ENCODE data around the gene AP3S2.
"Not testable (repeated sequence)": the region's sequence is repeated elsewhere in the genome, so short reads cannot be mapped to it uniquely, and the experiment has no call there.

The AP3S2 gene

DNA sequence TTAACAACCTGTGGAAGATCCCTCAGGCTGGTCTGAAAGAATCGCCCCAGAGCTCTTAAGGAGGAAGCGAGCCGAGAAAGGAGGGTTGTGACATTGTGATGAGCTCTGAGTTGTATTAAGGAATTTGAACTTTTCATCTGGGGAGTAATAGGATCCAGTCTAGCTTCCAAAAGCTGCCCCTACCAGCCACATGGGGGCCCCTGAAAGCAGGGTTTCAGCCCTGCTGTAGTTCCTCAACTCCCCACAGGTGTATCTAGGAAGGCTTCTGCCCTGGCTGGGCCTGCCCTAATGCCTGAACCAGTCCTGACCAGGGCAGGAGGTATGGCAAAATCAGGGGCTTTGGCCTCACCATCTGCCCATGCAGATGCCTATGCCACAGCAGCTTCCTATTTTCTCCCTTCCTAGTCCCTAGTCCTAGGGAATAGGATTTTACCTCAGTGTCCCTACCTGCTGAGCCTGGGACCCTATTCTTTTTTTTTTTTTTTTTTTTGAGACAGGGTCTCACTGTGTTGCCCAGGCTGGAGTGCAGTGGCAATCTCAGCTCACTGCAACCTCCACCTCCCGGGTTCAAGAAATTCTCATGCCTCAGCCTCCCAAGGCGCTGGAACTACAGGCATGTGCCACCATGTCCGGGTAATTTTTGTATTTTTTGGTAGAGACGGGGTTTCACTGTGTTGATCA lies 5.0 kb upstream of the AP3S2 start:
- TF ChIP-seq, protein P1, sequence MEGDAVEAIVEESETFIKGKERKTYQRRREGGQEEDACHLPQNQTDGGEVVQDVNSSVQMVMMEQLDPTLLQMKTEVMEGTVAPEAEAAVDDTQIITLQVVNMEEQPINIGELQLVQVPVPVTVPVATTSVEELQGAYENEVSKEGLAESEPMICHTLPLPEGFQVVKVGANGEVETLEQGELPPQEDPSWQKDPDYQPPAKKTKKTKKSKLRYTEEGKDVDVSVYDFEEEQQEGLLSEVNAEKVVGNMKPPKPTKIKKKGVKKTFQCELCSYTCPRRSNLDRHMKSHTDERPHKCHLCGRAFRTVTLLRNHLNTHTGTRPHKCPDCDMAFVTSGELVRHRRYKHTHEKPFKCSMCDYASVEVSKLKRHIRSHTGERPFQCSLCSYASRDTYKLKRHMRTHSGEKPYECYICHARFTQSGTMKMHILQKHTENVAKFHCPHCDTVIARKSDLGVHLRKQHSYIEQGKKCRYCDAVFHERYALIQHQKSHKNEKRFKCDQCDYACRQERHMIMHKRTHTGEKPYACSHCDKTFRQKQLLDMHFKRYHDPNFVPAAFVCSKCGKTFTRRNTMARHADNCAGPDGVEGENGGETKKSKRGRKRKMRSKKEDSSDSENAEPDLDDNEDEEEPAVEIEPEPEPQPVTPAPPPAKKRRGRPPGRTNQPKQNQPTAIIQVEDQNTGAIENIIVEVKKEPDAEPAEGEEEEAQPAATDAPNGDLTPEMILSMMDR (IDR thresholded peaks at IDR 0.05; ENCODE audit: extremely low read depth, insufficient read depth, missing control alignments), result peak; percentile 67
- in situ Hi-C loops (cut with MboI; ENCODE audit: low pct_unique_long_range_greater_than_20kb, low sequenced_read_pairs, unreplicated experiment), result loop anchor here (5.0 kb wide), 1 partner anchor 174 kb away; no protein-coding TSS in a partner anchor
- peak; percentile 72 for DNase-seq (ENCODE audit: low spot score)

DNA sequence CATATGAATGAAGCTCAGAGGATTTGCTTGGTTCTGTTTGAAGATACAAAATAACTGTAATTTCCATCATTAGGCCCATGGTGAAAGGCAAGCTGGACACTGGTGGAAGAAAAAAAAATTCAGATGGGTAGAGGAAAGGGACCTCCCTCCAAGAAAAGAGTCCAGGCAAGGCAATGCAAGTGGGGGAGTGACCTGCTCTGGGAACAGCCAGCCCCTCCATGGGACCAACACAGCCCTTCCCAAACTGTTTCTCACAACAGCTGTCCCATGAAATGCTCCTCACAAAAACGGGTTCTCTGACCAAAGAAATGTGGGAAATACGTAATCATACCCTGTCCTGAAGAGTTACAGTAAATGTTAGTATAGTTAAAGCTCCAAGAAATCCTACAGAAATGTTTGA lies 4.4 kb upstream of the AP3S2 start:
- TF ChIP-seq, protein P1 (IDR thresholded peaks at IDR 0.05; ENCODE audit: extremely low read depth, insufficient read depth, missing control alignments), result peak; percentile 12
- in situ Hi-C loops (cut with MboI; ENCODE audit: low pct_unique_long_range_greater_than_20kb, low sequenced_read_pairs, unreplicated experiment), result loop anchor here (5.0 kb wide), 1 partner anchor 174 kb away; no protein-coding TSS in a partner anchor
- no peak for DNase-seq (ENCODE audit: low spot score)

DNA sequence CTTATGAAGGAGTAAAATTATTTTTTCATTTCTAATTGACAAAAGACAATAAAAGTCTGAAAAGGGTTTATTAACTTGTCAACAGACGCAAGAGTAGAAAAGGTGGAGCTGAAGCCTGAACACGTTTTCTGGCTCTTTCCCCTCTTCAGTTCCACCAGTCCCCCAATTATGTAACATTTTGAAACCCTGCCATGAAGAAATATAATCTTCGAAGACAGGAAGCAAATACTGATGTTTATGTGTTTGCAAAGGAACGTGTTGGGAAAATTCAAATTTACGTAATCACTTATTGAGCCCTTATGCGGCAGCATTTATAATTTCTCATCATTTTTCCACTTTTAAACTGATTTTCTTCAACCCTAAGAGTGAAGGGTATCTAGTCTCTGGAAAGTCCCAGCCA lies 767 bp downstream of the AP3S2 start:
- in situ Hi-C loops (cut with MboI; ENCODE audit: low pct_unique_long_range_greater_than_20kb, low sequenced_read_pairs, unreplicated experiment), result no loop called here
- DNase-seq (ENCODE audit: low spot score), result no peak

DNA sequence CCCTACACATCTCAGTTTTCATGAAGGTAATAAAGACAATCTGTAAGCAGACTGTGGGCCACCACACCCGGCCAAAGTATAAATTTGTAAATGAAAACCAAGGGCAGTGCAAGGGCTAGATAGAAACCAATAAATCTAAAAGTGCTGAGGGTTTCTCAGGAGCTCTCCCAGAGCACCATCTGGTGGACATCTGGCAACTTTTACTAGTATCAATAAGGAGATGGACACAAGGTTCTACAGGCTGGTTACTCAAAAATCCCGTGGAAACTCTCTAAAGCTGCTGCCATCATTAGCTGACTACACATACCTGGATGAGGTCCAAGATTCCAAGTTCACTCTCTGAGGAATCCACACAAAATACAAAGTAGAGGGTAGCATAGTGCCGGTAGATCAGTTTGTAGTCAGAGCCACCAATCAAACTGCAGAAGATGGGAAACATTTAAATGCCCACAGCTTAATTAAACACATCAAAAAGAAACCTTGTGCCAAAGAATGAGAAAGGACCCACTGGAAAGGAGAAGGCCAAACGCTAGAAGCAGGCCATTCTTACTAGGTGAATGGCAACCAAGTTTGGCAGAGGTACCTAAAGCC lies 5.5 kb downstream of the AP3S2 start:
- TF ChIP-seq, protein P1 (IDR thresholded peaks at IDR 0.05; ENCODE audit: extremely low read depth, insufficient read depth, missing control alignments), result peak; percentile 25
- in situ Hi-C loops (cut with MboI; ENCODE audit: low pct_unique_long_range_greater_than_20kb, low sequenced_read_pairs, unreplicated experiment), result no loop called here
- no peak for DNase-seq (ENCODE audit: low spot score)

More for the DNA sequence above, 767 bp downstream of the AP3S2 start:
- TF ChIP-seq, protein P1 (IDR thresholded peaks at IDR 0.05; ENCODE audit: extremely low read depth, insufficient read depth, missing control alignments), result no peak

DNA sequence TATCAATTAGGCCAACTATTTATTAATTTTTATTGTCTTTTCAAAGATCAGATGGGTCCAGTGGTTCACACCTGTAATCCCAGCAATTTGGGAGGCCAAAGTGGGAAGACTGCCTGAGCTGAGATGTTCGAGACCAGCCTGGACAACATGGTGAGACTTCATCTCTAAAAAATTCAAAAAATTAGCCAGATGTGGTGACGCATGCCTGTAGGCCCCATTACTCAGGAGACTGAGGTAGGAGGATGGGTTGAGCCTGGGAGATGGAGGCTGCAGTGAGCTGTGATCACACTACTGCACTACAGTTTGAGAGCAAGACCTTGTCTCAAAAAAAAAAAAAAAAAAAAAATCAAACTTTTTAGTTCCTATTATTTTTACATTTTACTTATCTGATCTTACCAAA lies 8.2 kb downstream of the AP3S2 start:
- no peak for DNase-seq (ENCODE audit: low spot score)
- in situ Hi-C loops (cut with MboI; ENCODE audit: low pct_unique_long_range_greater_than_20kb, low sequenced_read_pairs, unreplicated experiment), result no loop called here
- TF ChIP-seq, protein P1 (IDR thresholded peaks at IDR 0.05; ENCODE audit: extremely low read depth, insufficient read depth, missing control alignments), result no peak

DNA sequence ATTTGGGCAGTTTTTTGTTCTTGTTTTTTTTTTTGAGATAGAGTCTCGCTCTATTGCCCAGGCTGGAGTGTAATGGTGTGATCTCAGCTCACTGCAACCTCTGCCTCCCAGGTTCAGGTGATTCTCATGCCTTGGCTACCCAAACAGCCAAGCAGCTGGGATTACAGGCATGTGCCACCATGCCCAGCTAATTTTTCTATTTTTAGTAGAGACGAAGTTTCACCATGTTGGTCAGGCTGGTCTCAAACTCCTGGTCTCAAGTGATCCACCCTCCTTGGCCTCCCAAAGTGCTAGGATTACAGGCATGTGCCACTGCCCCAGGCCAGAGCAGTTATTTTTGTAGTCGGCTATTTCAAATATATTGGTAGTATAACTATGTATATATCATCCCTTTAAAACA lies 8.6 kb downstream of the AP3S2 start:
- DNase-seq (ENCODE audit: low spot score); in situ Hi-C loops (cut with MboI; ENCODE audit: low pct_unique_long_range_greater_than_20kb, low sequenced_read_pairs, unreplicated experiment): not testable (repeated sequence)

DNA sequence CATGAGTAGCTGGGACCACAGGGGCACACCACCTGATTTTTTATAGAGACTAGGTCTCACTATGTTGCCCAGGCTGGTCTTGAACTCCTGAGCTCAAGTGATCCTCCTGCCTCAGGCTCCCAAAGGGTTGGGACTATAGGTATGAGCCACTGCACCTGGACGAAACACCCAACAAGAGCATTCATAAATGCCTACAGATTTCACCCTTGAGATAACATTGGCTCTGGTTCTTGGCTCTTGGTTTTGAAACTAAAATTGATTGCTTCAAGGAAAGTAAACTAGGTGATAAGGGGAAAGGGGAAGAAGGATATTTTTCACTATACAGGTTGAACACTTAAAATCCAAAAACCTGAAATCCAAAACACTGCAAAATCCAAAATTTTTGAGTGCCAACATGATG lies 10.3 kb downstream of the AP3S2 start:
- DNase-seq (ENCODE audit: low spot score), result no peak
- in situ Hi-C loops (cut with MboI; ENCODE audit: low pct_unique_long_range_greater_than_20kb, low sequenced_read_pairs, unreplicated experiment), result no loop called here
- TF ChIP-seq, protein P1 (IDR thresholded peaks at IDR 0.05; ENCODE audit: extremely low read depth, insufficient read depth, missing control alignments), result no peak
